HEK293 (cell line): ENCODE data around the gene SUCLA2.
"Not testable (repeated sequence)": the region's sequence is repeated elsewhere in the genome, so short reads cannot be mapped to it uniquely, and the experiment has no call there.

ENCODE experiments used
- CTCF ChIA-PET: fragments of 350-600 bp; formaldehyde crosslinking; extraction: SDS; loops from one replicate; lab custom pipeline; 2021; ENCODE audit warnings: antibody characterized with exemption; lab: Yijun Ruan, JAX
- POLR2A ChIA-PET: fragments of 300-600 bp; formaldehyde crosslinking; extraction: SDS; loops from one replicate; lab custom pipeline; 2020; ENCODE audit warnings: antibody characterized with exemption, inconsistent platforms; lab: Yijun Ruan, JAX
- H3K27ac ChIP-seq: fragments of 200-500 bp; sonication (Bioruptor generic); 2 replicates; pipeline ENCODE4 v1.5.1; 2014; ENCODE audit warnings: low read depth, low read length, control low read depth, inconsistent platforms; ENCODE audit errors: extremely low read depth
- H3K36me3 ChIP-seq, 2 experiments: fragments of 200-500 bp in 1 of 2; sonication (Bioruptor generic) in 1 of 2; 1 replicate in 1 of 2; 2 replicates in 1 of 2; pipeline ENCODE4 v1.5.1; 2014 to 2017; ENCODE audit warnings: inconsistent platforms in 2 of 2, low read length in 2 of 2; ENCODE audit not compliant: control insufficient read depth in 2 of 2, insufficient read depth in 1 of 2
- H3K4me1 ChIP-seq: fragments of 200-500 bp; sonication (Bioruptor generic); 2 replicates; pipeline ENCODE4 v1.5.1; 2014; ENCODE audit warnings: mild to moderate bottlenecking, low read length, inconsistent platforms; ENCODE audit not compliant: control insufficient read depth, insufficient read depth
- H3K4me3 ChIP-seq: 2 replicates; pipeline ENCODE4 v1.5.1; 2011; ENCODE audit warnings: low read depth, mild to moderate bottlenecking, control low read depth, low read length, moderate library complexity
- H3K9me3 ChIP-seq: fragments of 200-500 bp; sonication (Bioruptor generic); 2 replicates; pipeline ENCODE4 v1.5.1; 2014; ENCODE audit warnings: low read depth, low read length, inconsistent platforms; ENCODE audit not compliant: control insufficient read depth, insufficient read depth
- HOXA7 ChIP-seq: sonication (generic); formaldehyde crosslinking; IDR thresholded peaks from 2 replicates; pipeline ENCODE4 v1.8.1; 2022; ENCODE audit warnings: missing genetic modification reagents, borderline replicate concordance
- KLF7 ChIP-seq: fragments of 450-650 bp; formaldehyde crosslinking; IDR thresholded peaks from 2 replicates; pipeline ENCODE4 v1.5.1; 2016; ENCODE audit warnings: missing biosample characterization, missing genetic modification characterization, borderline replicate concordance
- SP2 ChIP-seq: fragments of 450-650 bp; formaldehyde crosslinking; IDR thresholded peaks from 2 replicates; pipeline ENCODE4 v1.5.1; 2016; ENCODE audit warnings: missing biosample characterization, missing genetic modification characterization
- SP7 ChIP-seq: fragments of 450-650 bp; formaldehyde crosslinking; IDR thresholded peaks from 2 replicates; pipeline ENCODE4 v1.5.1; 2016; ENCODE audit warnings: missing biosample characterization, missing genetic modification characterization
- YY2 ChIP-seq: fragments of 450-650 bp; formaldehyde crosslinking; IDR thresholded peaks from 2 replicates; pipeline ENCODE4 v1.5.1; 2016; ENCODE audit warnings: missing biosample characterization, missing genetic modification characterization
- ZBTB21 ChIP-seq: fragments of 450-650 bp; formaldehyde crosslinking; IDR thresholded peaks from 2 replicates; pipeline ENCODE4 v1.5.1; 2017; ENCODE audit warnings: missing biosample characterization, missing genetic modification characterization
- ZBTB44 ChIP-seq: fragments of 450-650 bp; IDR thresholded peaks from 2 replicates; pipeline ENCODE4 v1.5.1; 2018; ENCODE audit warnings: missing biosample characterization, mild to moderate bottlenecking, missing genetic modification characterization
- ZBTB7A ChIP-seq: fragments of 450-650 bp; formaldehyde crosslinking; IDR thresholded peaks from 2 replicates; pipeline ENCODE4 v1.5.1; 2016; ENCODE audit warnings: low read depth, missing biosample characterization, missing genetic modification characterization
- ZNF214 ChIP-seq: fragments of 450-650 bp; formaldehyde crosslinking; IDR thresholded peaks from 2 replicates; pipeline ENCODE4 v1.5.1; 2017; ENCODE audit warnings: missing biosample characterization, mild to moderate bottlenecking, missing genetic modification characterization, borderline replicate concordance
- ZNF274 ChIP-seq, 2 experiments: fragments of 200-500 bp in 1 of 2; fragments of 450-650 bp in 1 of 2; sonication (Bioruptor generic) in 1 of 2; formaldehyde crosslinking in 1 of 2; IDR thresholded peaks; 2 replicates each; pipeline versions ENCODE4 v1.5.1 to v1.6.1; 2014 to 2016; ENCODE audit warnings: borderline replicate concordance in 1 of 2, inconsistent platforms in 1 of 2, low read length in 1 of 2, missing biosample characterization in 1 of 2, missing genetic modification characterization in 1 of 2
- ZNF280D ChIP-seq: fragments of 450-650 bp; formaldehyde crosslinking; IDR thresholded peaks from 2 replicates; pipeline ENCODE4 v1.5.1; 2016; ENCODE audit warnings: missing biosample characterization, missing genetic modification characterization
- ZNF37A ChIP-seq: fragments of 450-650 bp; IDR thresholded peaks from 2 replicates; pipeline ENCODE4 v1.5.1; 2018; ENCODE audit warnings: missing biosample characterization, missing genetic modification characterization
- ZNF561 ChIP-seq: fragments of 450-650 bp; IDR thresholded peaks from 2 replicates; pipeline ENCODE4 v1.5.1; 2018; ENCODE audit warnings: missing biosample characterization, missing genetic modification characterization, borderline replicate concordance
- ZNF654 ChIP-seq: fragments of 450-650 bp; formaldehyde crosslinking; IDR thresholded peaks from 2 replicates; pipeline ENCODE4 v1.5.1; 2016; ENCODE audit warnings: low read depth, missing biosample characterization, missing genetic modification characterization
- ZNF660 ChIP-seq: fragments of 450-650 bp; IDR thresholded peaks from 2 replicates; pipeline ENCODE4 v1.5.1; 2018; ENCODE audit warnings: missing biosample characterization, mild to moderate bottlenecking, missing genetic modification characterization
- ZNF768 ChIP-seq: fragments of 450-650 bp; formaldehyde crosslinking; IDR thresholded peaks from 2 replicates; pipeline ENCODE4 v1.5.1; 2018; ENCODE audit warnings: missing biosample characterization, mild to moderate bottlenecking, missing genetic modification characterization
- ZSCAN18 ChIP-seq: fragments of 450-650 bp; formaldehyde crosslinking; IDR thresholded peaks from 2 replicates; pipeline ENCODE4 v1.5.1; 2016; ENCODE audit warnings: missing biosample characterization, missing genetic modification characterization
- ZSCAN4 ChIP-seq: fragments of 450-650 bp; formaldehyde crosslinking; IDR thresholded peaks from 2 replicates; pipeline ENCODE4 v1.5.1; 2017; ENCODE audit warnings: missing biosample characterization, missing genetic modification characterization

SUCLA2 gene

GRCh38 chr13:47945738-47946137 lies 55.3 kb downstream of the SUCLA2 start:
- H3K27ac ChIP-seq: no peak overlapping the region
- no peak overlapping the region for H3K4me3 ChIP-seq
- peak; percentile 48; the same call in 1 of the 2 replicates for TF ChIP-seq ZBTB21 (tag by site-specific recombination)
- no peak for TF ChIP-seq ZSCAN18 (tag by site-specific recombination)
- TF ChIP-seq ZNF280D (tag by site-specific recombination): no peak
- ChIA-PET POLR2A (no interaction called here), CTCF (interaction anchor here (0.6 kb wide), 1 partner anchor 87 kb away, joined by 4 read pairs; no protein-coding TSS in a partner anchor)
- no peaks in the 10 kb centered on the region for H3K4me1 ChIP-seq
- peaks cover 3 to 49% of the 10 kb centered on the region in 2 experiments; a peak in 2 of 3 replicates for H3K36me3 ChIP-seq
- no peaks in the 10 kb centered on the region for H3K9me3 ChIP-seq

- H3K27ac ChIP-seq, POLR2A ChIA-PET, H3K9me3 ChIP-seq, H3K4me3 ChIP-seq, H3K4me1 ChIP-seq: not testable (repeated sequence)
- H3K36me3 ChIP-seq: peaks cover 3 to 49% of the 10 kb centered on the region in 2 experiments; a peak in 2 of 3 replicates
- CTCF ChIA-PET: interaction anchor here (0.6 kb wide), 1 partner anchor 88 kb away, joined by 4 read pairs; no protein-coding TSS in a partner anchor
Observed at GRCh38 chr13:47945146-47945545, 55.9 kb downstream of the SUCLA2 start.

GRCh38 chr13:47934371-47934770 lies 66.7 kb downstream of the SUCLA2 start:
- POLR2A ChIA-PET: no interaction called here
- TF ChIP-seq YY2 (tag by site-specific recombination) (no peak), ZSCAN18 (tag by site-specific recombination) (no peak), ZNF654 (tag by site-specific recombination) (no peak), ZNF768 (tag by site-specific recombination) (no peak), ZNF37A (tag by site-specific recombination) (no peak), SP7 (tag by site-specific recombination) (no peak), ZBTB44 (tag by site-specific recombination) (no peak), ZNF214 (tag by site-specific recombination) (no peak), ZBTB21 (tag by site-specific recombination) (no peak), ZNF561 (tag by site-specific recombination) (no peak), ZNF274 (IDR thresholded peaks at IDR 0.05; ENCODE audit: low read length) (no peak), ZNF274 (tag by site-specific recombination; IDR thresholded peaks at IDR 0.05; ENCODE audit: borderline replicate concordance) (no peak), KLF7 (tag by site-specific recombination) (no peak), ZSCAN4 (tag by site-specific recombination) (no peak), ZNF660 (tag by site-specific recombination) (no peak), ZBTB7A (tag by site-specific recombination) (no peak), SP2 (tag by site-specific recombination) (no peak), HOXA7 (CRISPR knock-in tag) (no peak)
- H3K4me1 ChIP-seq: 0 out of 2 replicates have a peak, but pooled peaks cover 3% of the 10 kb centered on the region

More at GRCh38 chr13:47934371-47934770, 66.7 kb downstream of the SUCLA2 start:
- no peak overlapping the region for H3K27ac ChIP-seq
- H3K9me3 ChIP-seq: no peaks in the 10 kb centered on the region
- H3K36me3 ChIP-seq: peaks cover 0 to 7% of the 10 kb centered on the region in 2 experiments; a peak in 1 of 3 replicates
- no peak overlapping the region for H3K4me3 ChIP-seq
- CTCF ChIA-PET: no interaction called here
